ACC112 (cell line): ENCODE data around the gene IDH3B.

Experiments
- H2AFZ ChIP-seq: fragments of 200-600 bp; sonication (generic); one replicate; pipeline ENCODE4 v1.6.0; 2017; ENCODE audit warnings: antibody characterized with exemption, low read length; ENCODE audit not compliant: unreplicated experiment
- H3K27ac ChIP-seq: fragments of 200-600 bp; sonication (generic); 2 replicates; pipeline ENCODE4 v1.5.1; 2014; ENCODE audit warnings: low read depth, mild to moderate bottlenecking, antibody characterized with exemption, low read length, moderate library complexity
- H3K27me3 ChIP-seq: fragments of 200-600 bp; sonication (generic); 2 replicates; pipeline ENCODE4 v1.6.1; 2014; ENCODE audit warnings: mild to moderate bottlenecking, antibody characterized with exemption, low read length, moderate library complexity, mixed read lengths; ENCODE audit not compliant: insufficient read depth
- H3K36me3 ChIP-seq: fragments of 200-600 bp; sonication (generic); 2 replicates; pipeline ENCODE4 v1.6.1; 2016; ENCODE audit warnings: mild to moderate bottlenecking, antibody characterized with exemption, low read length, moderate library complexity, mixed read lengths; ENCODE audit not compliant: insufficient read depth
- H3K4me1 ChIP-seq: fragments of 200-600 bp; sonication (generic); one replicate; pipeline ENCODE4 v1.6.1; 2016; ENCODE audit warnings: low read length, mixed read lengths; ENCODE audit not compliant: insufficient read depth, unreplicated experiment, control insufficient read depth
- H3K4me3 ChIP-seq: fragments of 200-600 bp; sonication (generic); 2 replicates; pipeline ENCODE4 v1.5.1; 2014; ENCODE audit warnings: mild to moderate bottlenecking, low read depth, low read length
- H3K79me2 ChIP-seq: fragments of 200-600 bp; sonication (generic); one replicate; pipeline ENCODE4 v1.6.0; 2016; ENCODE audit warnings: low read length; ENCODE audit not compliant: control insufficient read depth, unreplicated experiment, insufficient read depth

The IDH3B gene

GRCh38 chr20:2694008-2694471 is 30.0 kb upstream of the IDH3B start:
- Histone ChIP-seq H3K27ac (no peak overlapping the region), H3K4me3 (no peak overlapping the region), H3K27me3 (peaks cover 83% of the 10 kb centered on the region), H3K4me1 (no peaks in the 10 kb centered on the region), H2AFZ (no peak overlapping the region), H3K79me2 (no peaks in the 10 kb centered on the region), H3K36me3 (no peaks in the 10 kb centered on the region)

GRCh38 chr20:2693286-2694007 is 29.4 kb upstream of the IDH3B start:
- no peaks in the 10 kb centered on the region for H3K36me3 ChIP-seq
- no peak overlapping the region for H2AFZ ChIP-seq
- no peaks in the 10 kb centered on the region for H3K79me2 ChIP-seq
- no peak overlapping the region for H3K4me3 ChIP-seq
- H3K27me3 ChIP-seq = peaks cover 77% of the 10 kb centered on the region
- H3K4me1 ChIP-seq = no peaks in the 10 kb centered on the region
- no peak overlapping the region for H3K27ac ChIP-seq

- no peak overlapping the region for H2AFZ ChIP-seq
- peaks cover 72% of the 10 kb centered on the region for H3K27me3 ChIP-seq
- no peaks in the 10 kb centered on the region for H3K36me3 ChIP-seq
- no peak overlapping the region for H3K27ac ChIP-seq
- no peaks in the 10 kb centered on the region for H3K4me1 ChIP-seq
- no peak overlapping the region for H3K4me3 ChIP-seq
- no peaks in the 10 kb centered on the region for H3K79me2 ChIP-seq
Observed at GRCh38 chr20:2692886-2693285, 28.9 kb upstream of the IDH3B start.

- H3K79me2 ChIP-seq = no peaks in the 10 kb centered on the region
- no peaks in the 10 kb centered on the region for H3K36me3 ChIP-seq
- no peak within 1 kb of the TSS for H2AFZ ChIP-seq
- no peaks in the 10 kb centered on the region for H3K4me1 ChIP-seq
- H3K27ac ChIP-seq = no peak within 1 kb of the TSS
- peak within 1 kb of the TSS; percentile 56; the same call in 1 of the 2 replicates for H3K4me3 ChIP-seq
- H3K27me3 ChIP-seq = peaks cover 66% of the 10 kb centered on the region
Observed at GRCh38 chr20:2692036-2692885, 28.2 kb upstream of the IDH3B start, which contains the start of gene EBF4. Gene EBF4, plus strand, starts transcription at chr20:2692780. Its CDS starts 866 bp downstream, at chr20:2693646.

- Histone ChIP-seq H2AFZ (no peak overlapping the region), H3K36me3 (no peaks in the 10 kb centered on the region), H3K4me3 (no peak overlapping the region), H3K79me2 (no peaks in the 10 kb centered on the region), H3K27me3 (peaks cover 66% of the 10 kb centered on the region), H3K27ac (no peak overlapping the region), H3K4me1 (no peaks in the 10 kb centered on the region)
Observed at GRCh38 chr20:2691663-2692035, 27.6 kb upstream of the IDH3B start.

GRCh38 chr20:2691127-2691526 is 27.1 kb upstream of the IDH3B start:
- Histone ChIP-seq H3K79me2 (no peaks in the 10 kb centered on the region), H3K4me3 (no peak overlapping the region), H3K36me3 (no peaks in the 10 kb centered on the region), H3K27ac (no peak overlapping the region), H2AFZ (no peak overlapping the region), H3K4me1 (no peaks in the 10 kb centered on the region), H3K27me3 (peaks cover 67% of the 10 kb centered on the region)

- Histone ChIP-seq H3K4me1 (no peaks in the 10 kb centered on the region), H3K79me2 (no peaks in the 10 kb centered on the region), H2AFZ (no peak overlapping the region), H3K36me3 (no peaks in the 10 kb centered on the region), H3K27me3 (peaks cover 67% of the 10 kb centered on the region), H3K4me3 (no peak overlapping the region), H3K27ac (no peak overlapping the region)
Observed at GRCh38 chr20:2690718-2691117, 26.7 kb upstream of the IDH3B start.

- peaks cover 66% of the 10 kb centered on the region for H3K27me3 ChIP-seq
- H3K36me3 ChIP-seq = no peaks in the 10 kb centered on the region
- no peak overlapping the region for H3K27ac ChIP-seq
- H3K4me3 ChIP-seq = no peak overlapping the region
- no peak overlapping the region for H2AFZ ChIP-seq
- no peaks in the 10 kb centered on the region for H3K79me2 ChIP-seq
- H3K4me1 ChIP-seq = no peaks in the 10 kb centered on the region
Observed at GRCh38 chr20:2690213-2690612, 26.2 kb upstream of the IDH3B start.

- H3K4me3 ChIP-seq = no peak overlapping the region
- no peaks in the 10 kb centered on the region for H3K36me3 ChIP-seq
- H3K79me2 ChIP-seq = no peaks in the 10 kb centered on the region
- no peak overlapping the region for H3K27ac ChIP-seq
- peaks cover 46% of the 10 kb centered on the region for H3K27me3 ChIP-seq
- H2AFZ ChIP-seq = no peak overlapping the region
- no peaks in the 10 kb centered on the region for H3K4me1 ChIP-seq
Observed at GRCh38 chr20:2688041-2688591, 24.1 kb upstream of the IDH3B start.

- no peak overlapping the region for H3K4me3 ChIP-seq
- H3K27ac ChIP-seq = no peak overlapping the region
- no peaks in the 10 kb centered on the region for H3K36me3 ChIP-seq
- no peaks in the 10 kb centered on the region for H3K4me1 ChIP-seq
- H2AFZ ChIP-seq = no peak overlapping the region
- H3K79me2 ChIP-seq = no peaks in the 10 kb centered on the region
- H3K27me3 ChIP-seq = peaks cover 46% of the 10 kb centered on the region
Observed at GRCh38 chr20:2687514-2687913, 23.5 kb upstream of the IDH3B start.
